Activated CD8-positive, alpha-beta T cell treated with anti-CD3 and anti-CD28 coated beads, Interleukin-2, amount 10 ng/mL, durations not matched to agents 7 days and 5 days (primary cell): Measurements from ENCODE around the gene RPS6KA5. TPM values are rescaled to one million over a fixed set of nuclear protein-coding genes. Genes with fewer than 3 reads are reported as not detected.
"Not testable (repeated sequence)": the region's sequence is repeated elsewhere in the genome, so short reads cannot be mapped to it uniquely, and the experiment has no call there.

Experiments used
- ATAC-seq: fragments of 150-1000 bp; cut with Tn5 transposase; one replicate; pipeline ENCODE4 v1.10.0; 2021; ENCODE audit warnings: moderate library complexity
- CTCF ChIA-PET: fragments of 350-600 bp; sonication (Branson Sonifier 250); formaldehyde crosslinking; loops from one replicate; lab custom pipeline; 2021; ENCODE audit warnings: antibody characterized with exemption; lab: Charles Lee
- POLR2A ChIA-PET: fragments of 350-600 bp; sonication (Branson Sonifier 250); formaldehyde crosslinking; loops from one replicate; lab custom pipeline; 2021; ENCODE audit warnings: antibody characterized with exemption; lab: Charles Lee
- DNase-seq: peaks from one replicate; pipeline ENCODE4 v3.0.0-alpha.2; 2020
- H3K27ac Mint-ChIP-seq: one replicate; pipeline ENCODE4 v1.8.0; 2021; ENCODE audit warnings: mild to moderate bottlenecking, mixed read lengths
- H3K27me3 Mint-ChIP-seq: one replicate; pipeline ENCODE4 v1.8.0; 2021; ENCODE audit warnings: low read depth, mixed read lengths
- H3K36me3 Mint-ChIP-seq: one replicate; pipeline ENCODE4 v1.8.0; 2021; ENCODE audit warnings: low read depth, mixed read lengths
- H3K4me1 Mint-ChIP-seq: one replicate; pipeline ENCODE4 v1.8.0; 2021; ENCODE audit warnings: low read depth, mixed read lengths
- H3K4me3 Mint-ChIP-seq: one replicate; pipeline ENCODE4 v1.8.0; 2021; ENCODE audit warnings: mild to moderate bottlenecking, mixed read lengths
- H3K9me3 Mint-ChIP-seq: one replicate; pipeline ENCODE4 v1.8.0; 2022; ENCODE audit warnings: mixed read lengths; ENCODE audit not compliant: insufficient read depth
- total RNA-seq, 2 experiments: library from RNA; stranded (reverse); gene quantifications; one replicate each; pipeline ENCODE4 v1.2.3, GENCODE V29; 2021

Gene RPS6KA5
- total RNA-seq, 2 experiments from 2014 or later: 50.8 to 53.1 TPM

GRCh38 chr14:91089958-91090535 is 29.6 kb upstream of the RPS6KA5 start:
- ChIA-PET POLR2A (interaction anchor here (1.7 kb wide), 1 partner anchor 8 kb away, joined by 4 read pairs; no protein-coding TSS in a partner anchor), CTCF (no interaction called here)
- Mint-ChIP-seq H3K27ac (no peak overlapping the region), H3K9me3 (no peaks in the 10 kb centered on the region), H3K4me1 (peaks cover 25% of the 10 kb centered on the region), H3K36me3 (peaks cover 5% of the 10 kb centered on the region), H3K4me3 (no peak overlapping the region), H3K27me3 (no peaks in the 10 kb centered on the region)
- ATAC-seq: no peak
- DNase-seq: no peak

GRCh38 chr14:91088585-91089235 is 28.3 kb upstream of the RPS6KA5 start:
- Mint-ChIP-seq H3K36me3 (peaks cover 5% of the 10 kb centered on the region), H3K27ac (no peak overlapping the region), H3K9me3 (no peaks in the 10 kb centered on the region), H3K4me3 (no peak overlapping the region), H3K27me3 (no peaks in the 10 kb centered on the region), H3K4me1 (peaks cover 25% of the 10 kb centered on the region)
- ChIA-PET CTCF (interaction anchor here (0.8 to 1.0 kb wide), 2 partner anchors 19 to 89 kb away, joined by 3 read pairs; no protein-coding TSS in a partner anchor), POLR2A (interaction anchor here (0.6 to 1.7 kb wide), 2 partner anchors 9 to 1016 kb away, joined by 3 to 4 read pairs; no protein-coding TSS in a partner anchor)
- no peak for DNase-seq
- ATAC-seq: no peak

GRCh38 chr14:91087470-91087869 is 27.0 kb upstream of the RPS6KA5 start:
- H3K9me3 Mint-ChIP-seq, ATAC-seq, DNase-seq, H3K27me3 Mint-ChIP-seq, H3K4me3 Mint-ChIP-seq, H3K36me3 Mint-ChIP-seq, POLR2A ChIA-PET: not testable (repeated sequence)
- Mint-ChIP-seq H3K27ac (peak overlapping the region; percentile 27), H3K4me1 (peaks cover 28% of the 10 kb centered on the region)
- CTCF ChIA-PET: interaction anchor here (0.8 to 1.3 kb wide), 3 partner anchors 12 to 29 kb away, joined by 3 read pairs; no protein-coding TSS in a partner anchor

GRCh38 chr14:91084516-91084915 is 24.1 kb upstream of the RPS6KA5 start:
- Mint-ChIP-seq H3K9me3 (no peaks in the 10 kb centered on the region), H3K4me1 (peaks cover 40% of the 10 kb centered on the region), H3K27me3 (no peaks in the 10 kb centered on the region), H3K4me3 (no peak overlapping the region), H3K27ac (peak overlapping the region; percentile 56), H3K36me3 (peaks cover 25% of the 10 kb centered on the region)
- DNase-seq (no peak), ATAC-seq (no peak)
- POLR2A ChIA-PET: no interaction called here
- CTCF ChIA-PET: interaction anchor here (1.0 to 1.5 kb wide), 2 partner anchors 21 to 22 kb away, joined by 3 to 6 read pairs; no protein-coding TSS in a partner anchor

- Mint-ChIP-seq H3K9me3 (no peaks in the 10 kb centered on the region), H3K4me1 (peaks cover 52% of the 10 kb centered on the region), H3K27ac (no peak overlapping the region), H3K36me3 (peaks cover 23% of the 10 kb centered on the region), H3K27me3 (no peaks in the 10 kb centered on the region), H3K4me3 (no peak overlapping the region)
- ATAC-seq (no peak), DNase-seq (no peak)
- POLR2A ChIA-PET: no interaction called here
- CTCF ChIA-PET: no interaction called here
These were observed 21.8 kb upstream of the RPS6KA5 start for GRCh38 chr14:91082282-91082681.

GRCh38 chr14:91080071-91080470 is 19.6 kb upstream of the RPS6KA5 start:
- no peak for DNase-seq
- ATAC-seq: no peak
- Mint-ChIP-seq H3K36me3 (peaks cover 30% of the 10 kb centered on the region), H3K27me3 (no peaks in the 10 kb centered on the region), H3K4me3 (no peak overlapping the region), H3K27ac (peak overlapping the region; percentile 25), H3K4me1 (peaks cover 66% of the 10 kb centered on the region), H3K9me3 (no peaks in the 10 kb centered on the region)
- POLR2A ChIA-PET: interaction anchor here (1.2 to 2.7 kb wide), 3 partner anchors 18 to 35 kb away, joined by 5 to 33 read pairs (median 7); partner anchors contain the start of gene RPS6KA5
- CTCF ChIA-PET: interaction anchor here (2.6 kb wide), 1 partner anchor 35 kb away, joined by 17 read pairs; the partner anchor contains the start of gene DGLUCY

- Mint-ChIP-seq H3K27me3 (no peaks in the 10 kb centered on the region), H3K9me3 (no peaks in the 10 kb centered on the region), H3K4me3 (peak overlapping the region; percentile 40), H3K27ac (peak overlapping the region; percentile 91), H3K4me1 (peaks cover 73% of the 10 kb centered on the region), H3K36me3 (peaks cover 31% of the 10 kb centered on the region)
- peak; percentile 81 for DNase-seq
- ChIA-PET POLR2A (interaction anchor here (0.6 to 2.7 kb wide), 7 partner anchors 10 to 36 kb away, joined by 3 to 33 read pairs (median 4); partner anchors contain the start of genes DGLUCY and RPS6KA5), CTCF (interaction anchor here (0.9 to 2.6 kb wide), 13 partner anchors 9 to 176 kb away, joined by 3 to 17 read pairs (median 4); partner anchors contain the start of genes DGLUCY and RPS6KA5)
- ATAC-seq: peak; percentile 93
These were observed 17.8 kb upstream of the RPS6KA5 start for GRCh38 chr14:91078095-91078737.

GRCh38 chr14:91075553-91075952 is 15.1 kb upstream of the RPS6KA5 start:
- ATAC-seq: no peak
- Mint-ChIP-seq H3K27ac (peak overlapping the region; percentile 45), H3K9me3 (peaks cover under 1% of the 10 kb centered on the region), H3K36me3 (peaks cover 24% of the 10 kb centered on the region), H3K4me1 (peaks cover 68% of the 10 kb centered on the region), H3K27me3 (no peaks in the 10 kb centered on the region), H3K4me3 (no peak overlapping the region)
- CTCF ChIA-PET: no interaction called here
- no peak for DNase-seq
- POLR2A ChIA-PET: interaction anchor here (0.6 to 1.7 kb wide), 2 partner anchors 13 to 38 kb away, joined by 5 to 6 read pairs; partner anchors contain the start of gene DGLUCY

- H3K27me3 Mint-ChIP-seq: no peaks in the 10 kb centered on the region
- no peak for ATAC-seq
- ChIA-PET POLR2A (interaction anchor here (0.6 kb wide), 1 partner anchor 150 kb away, joined by 3 read pairs; no protein-coding TSS in a partner anchor), CTCF (no interaction called here)
- peaks cover 34% of the 10 kb centered on the region for H3K36me3 Mint-ChIP-seq
- no peak overlapping the region for H3K27ac Mint-ChIP-seq
- peaks cover 9% of the 10 kb centered on the region for H3K9me3 Mint-ChIP-seq
- H3K4me3 Mint-ChIP-seq: no peak overlapping the region
- no peak for DNase-seq
- H3K4me1 Mint-ChIP-seq: peaks cover 66% of the 10 kb centered on the region
These were observed 10.1 kb upstream of the RPS6KA5 start for GRCh38 chr14:91070572-91070971.

GRCh38 chr14:91068642-91069041 is 8.2 kb upstream of the RPS6KA5 start:
- Mint-ChIP-seq H3K36me3 (peaks cover 43% of the 10 kb centered on the region), H3K27ac (peak overlapping the region; percentile 89), H3K9me3 (peaks cover 9% of the 10 kb centered on the region), H3K4me3 (peak overlapping the region; percentile 48), H3K4me1 (peaks cover 74% of the 10 kb centered on the region), H3K27me3 (no peaks in the 10 kb centered on the region)
- DNase-seq (peak; percentile 42), ATAC-seq (peak; percentile 44)
- ChIA-PET POLR2A (interaction anchor here (1.3 to 2.2 kb wide), 3 partner anchors 10 to 175 kb away, joined by 4 to 10 read pairs (median 5); partner anchors contain the start of gene DGLUCY), CTCF (interaction anchor here (1.0 to 1.3 kb wide), 2 partner anchors 9 to 46 kb away, joined by 3 to 4 read pairs; partner anchors contain the start of gene DGLUCY)

GRCh38 chr14:91067186-91067585 is 6.7 kb upstream of the RPS6KA5 start:
- ATAC-seq (peak; percentile 41), DNase-seq (peak; percentile 60)
- Mint-ChIP-seq H3K27me3 (no peaks in the 10 kb centered on the region), H3K9me3 (peaks cover 9% of the 10 kb centered on the region), H3K4me1 (peaks cover 80% of the 10 kb centered on the region), H3K27ac (peak overlapping the region; percentile 89), H3K36me3 (peaks cover 43% of the 10 kb centered on the region), H3K4me3 (peak overlapping the region; percentile 9)
- ChIA-PET CTCF (interaction anchor here (1.5 to 3.9 kb wide), 3 partner anchors 11 to 164 kb away, joined by 4 to 17 read pairs (median 5); partner anchors contain the start of gene DGLUCY), POLR2A (interaction anchor here (0.8 to 11.0 kb wide), 2 partner anchors 8 to 48 kb away, joined by 3 to 203 read pairs; partner anchors contain the start of gene DGLUCY)
